Thymus (tissue), 11 donors: Measurements from ENCODE around the gene NKX1-1. TPM values are rescaled to one million over a fixed set of nuclear protein-coding genes. Genes with fewer than 3 reads are reported as not detected.

Source experiments
- DNase-seq, 9 donors: peaks; one replicate each; pipeline ENCODE4 v3.0.0-alpha.2; 2013; ENCODE audit warnings: low spot score in 9 of 9, low read depth in 6 of 9, missing footprints in 1 of 9
- H3K27ac ChIP-seq, 2 donors: one replicate each; pipeline ENCODE4 v1.5.1; 2013; ENCODE audit warnings: control low read depth in 1 of 2, low read depth in 1 of 2, low read length in 1 of 2, mild to moderate bottlenecking in 1 of 2, moderate library complexity in 1 of 2
- H3K27me3 ChIP-seq, 2 donors: one replicate each; pipeline ENCODE4 v1.5.1; 2013; ENCODE audit warnings: low read length in 1 of 2; ENCODE audit not compliant: control insufficient read depth in 2 of 2, insufficient read depth in 1 of 2
- H3K36me3 ChIP-seq, 2 donors: one replicate each; pipeline ENCODE4 v1.5.1; 2013; ENCODE audit warnings: low read length in 1 of 2, mild to moderate bottlenecking in 1 of 2, moderate library complexity in 1 of 2; ENCODE audit not compliant: control insufficient read depth in 2 of 2, insufficient read depth in 2 of 2
- H3K4me1 ChIP-seq, 2 donors: one replicate each; pipeline ENCODE4 v1.5.1; 2013; ENCODE audit warnings: low read length in 2 of 2; ENCODE audit not compliant: control insufficient read depth in 2 of 2, insufficient read depth in 2 of 2
- H3K4me3 ChIP-seq, 2 donors: one replicate each; pipeline ENCODE4 v1.5.1; 2013; ENCODE audit warnings: low read length in 2 of 2, control low read depth in 1 of 2, mild to moderate bottlenecking in 1 of 2
- H3K9me3 ChIP-seq, 2 donors: one replicate each; pipeline ENCODE4 v1.5.1; 2013; ENCODE audit warnings: low read length in 1 of 2, mild to moderate bottlenecking in 1 of 2; ENCODE audit not compliant: control insufficient read depth in 2 of 2, insufficient read depth in 1 of 2
- WGBS: extraction: QIAGEN DNeasy Blood & Tissue Kit; methylation state at CpG from one replicate; pipeline ENCODE4 v1.1.7; 2013; 5-methylcytosine and 5-hydroxymethylcytosine counted together
- polyA plus RNA-seq: library from polyadenylated mRNA; stranded (reverse); fragments of 200-250 nt; gene quantifications from one replicate; pipeline ENCODE4 v1.2.3, GENCODE V29; 2013
- total RNA-seq: library from RNA; stranded (reverse); fragments of 120-200 nt; gene quantifications from one replicate; pipeline ENCODE4 v1.2.4, GENCODE V29; 2013
- donor health status: healthy.

Gene NKX1-1
- total and polyA plus RNA-seq, 2 donors, result 0.05 TPM; not detected in 1

- Histone ChIP-seq H3K9me3 (peaks cover 3 to 35% of the 10 kb centered on the region in 2 donors), H3K36me3 (no peaks in the 10 kb centered on the region), H3K27me3 (peaks cover 71 to 93% of the 10 kb centered on the region in 2 donors), H3K4me1 (no peaks in the 10 kb centered on the region), H3K27ac (no peak overlapping the region), H3K4me3 (no peak overlapping the region)
- whole genome bisulfite sequencing, result 14% methylated on average over 50 of the region's 50 CpGs
- DNase-seq, result no peak
These were observed 877 bp upstream of the NKX1-1 start for GRCh38 chr4:1406981-1407656.

GRCh38 chr4:1405636-1406393, 427 bp downstream of the NKX1-1 start:
- Histone ChIP-seq H3K36me3 (no peaks in the 10 kb centered on the region), H3K4me3 (no peak overlapping the region), H3K4me1 (no peaks in the 10 kb centered on the region), H3K9me3 (peaks cover 3 to 35% of the 10 kb centered on the region in 2 donors), H3K27ac (no peak overlapping the region), H3K27me3 (peaks cover 80 to 93% of the 10 kb centered on the region in 2 donors)
- WGBS, result 19% methylated on average over 90 of the region's 90 CpGs
- no peak for DNase-seq

DNA sequence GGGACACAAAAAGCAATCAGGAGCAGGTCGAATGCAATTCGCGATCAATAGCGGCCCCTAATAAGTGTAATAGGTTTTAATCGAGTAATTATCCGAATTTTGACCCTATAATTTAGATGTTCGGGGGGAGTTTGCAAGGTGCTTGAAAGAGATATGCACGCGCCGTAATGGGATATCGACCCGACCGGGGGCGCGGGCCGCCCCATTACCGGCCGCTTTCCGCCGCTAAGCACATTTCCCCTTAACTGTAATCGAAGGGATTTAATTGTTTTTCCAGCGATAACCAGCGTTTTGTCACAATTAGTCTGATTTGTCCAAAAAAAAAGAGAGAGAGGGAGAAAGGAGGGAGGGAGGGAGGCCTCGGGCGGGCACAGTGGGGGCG, 997 bp downstream of the NKX1-1 start:
- WGBS, result 14% methylated on average over 26 of the region's 26 CpGs
- H3K27ac ChIP-seq, result no peak overlapping the region
- H3K9me3 ChIP-seq, result peaks cover 9 to 37% of the 10 kb centered on the region in 2 donors
- DNase-seq, result no peak
- H3K27me3 ChIP-seq, result peaks cover 81 to 93% of the 10 kb centered on the region in 2 donors
- H3K36me3 ChIP-seq, result no peaks in the 10 kb centered on the region
- no peak overlapping the region for H3K4me3 ChIP-seq
- no peaks in the 10 kb centered on the region for H3K4me1 ChIP-seq

GRCh38 chr4:1404573-1405253, 1.5 kb downstream of the NKX1-1 start:
- Histone ChIP-seq H3K36me3 (no peaks in the 10 kb centered on the region), H3K4me1 (no peaks in the 10 kb centered on the region)

DNA sequence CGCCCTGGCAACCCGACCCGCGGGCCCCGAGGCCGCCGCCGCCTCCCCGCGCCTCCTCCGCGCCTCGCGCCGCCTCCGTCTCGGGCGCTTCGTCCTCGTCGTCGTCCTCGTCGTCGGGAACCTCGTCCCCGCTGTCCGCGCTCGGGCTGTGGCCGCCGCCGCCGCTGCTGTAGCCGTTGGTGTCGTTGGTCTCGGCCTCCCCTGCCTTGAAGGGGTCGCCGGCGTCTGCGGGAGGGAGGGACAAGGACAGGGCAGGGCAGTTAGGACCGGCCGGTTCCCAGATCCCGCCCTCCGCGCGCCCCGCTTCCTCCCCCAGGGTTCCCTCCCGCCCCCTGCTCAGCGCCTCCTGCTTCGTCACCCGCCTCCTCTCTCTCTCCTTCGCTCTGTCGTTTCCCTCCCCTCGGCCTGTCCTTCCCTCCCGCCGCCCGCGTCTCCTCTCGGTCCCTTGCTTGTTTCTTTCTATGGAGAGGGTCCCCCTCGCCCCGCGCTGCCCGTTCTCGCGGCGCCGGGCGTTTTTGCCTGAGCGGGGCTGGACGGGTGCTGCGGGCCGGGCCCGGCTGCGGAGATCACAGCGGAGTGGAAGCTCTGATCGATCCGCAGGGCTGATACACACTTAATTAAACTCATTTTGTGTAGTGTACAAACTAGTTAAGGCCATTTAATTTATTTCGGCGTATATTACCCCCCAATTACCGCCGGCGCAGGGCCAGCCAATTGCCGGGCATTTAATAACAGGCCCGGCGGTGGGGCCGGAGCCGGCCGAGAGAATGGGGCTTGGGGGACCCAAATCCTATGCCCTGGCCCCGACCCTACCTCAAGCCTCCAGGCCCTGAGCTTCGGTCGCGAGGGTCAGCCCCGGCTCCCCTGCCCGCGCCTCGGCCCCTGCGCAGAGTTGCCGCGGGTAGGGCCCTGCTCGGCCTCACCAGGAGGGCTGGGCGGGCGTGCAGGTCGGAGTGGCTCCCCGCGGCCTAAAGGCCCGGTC, 2.4 kb downstream of the NKX1-1 start:
- WGBS, result 10% methylated on average over 107 of the region's 107 CpGs
- H3K9me3 ChIP-seq, result peaks cover 23 to 41% of the 10 kb centered on the region in 2 donors
- H3K27ac ChIP-seq, result no peak overlapping the region
- no peaks in the 10 kb centered on the region for H3K4me1 ChIP-seq
- H3K36me3 ChIP-seq, result no peaks in the 10 kb centered on the region
- DNase-seq, result no peak
- H3K27me3 ChIP-seq, result peaks cover 77 to 89% of the 10 kb centered on the region in 2 donors
- H3K4me3 ChIP-seq, result no peak overlapping the region

More at GRCh38 chr4:1404573-1405253, 1.5 kb downstream of the NKX1-1 start:
- peaks cover 81 to 93% of the 10 kb centered on the region in 2 donors for H3K27me3 ChIP-seq
- no peak overlapping the region for H3K4me3 ChIP-seq
- H3K27ac ChIP-seq, result no peak overlapping the region
- DNase-seq, result no peak
- H3K9me3 ChIP-seq, result peaks cover 14 to 37% of the 10 kb centered on the region in 2 donors
- WGBS, result 18% methylated on average over 54 of the region's 54 CpGs

- no peak overlapping the region for H3K27ac ChIP-seq
- peaks cover 71 to 85% of the 10 kb centered on the region in 2 donors for H3K27me3 ChIP-seq
- no peaks in the 10 kb centered on the region for H3K36me3 ChIP-seq
- peaks cover 26 to 43% of the 10 kb centered on the region in 2 donors for H3K9me3 ChIP-seq
- H3K4me1 ChIP-seq, result no peaks in the 10 kb centered on the region
- no peak for DNase-seq
- 11% methylated on average over 58 of the region's 58 CpGs for WGBS
- no peak overlapping the region for H3K4me3 ChIP-seq
These were observed 3.1 kb downstream of the NKX1-1 start for GRCh38 chr4:1403177-1403583.

DNA sequence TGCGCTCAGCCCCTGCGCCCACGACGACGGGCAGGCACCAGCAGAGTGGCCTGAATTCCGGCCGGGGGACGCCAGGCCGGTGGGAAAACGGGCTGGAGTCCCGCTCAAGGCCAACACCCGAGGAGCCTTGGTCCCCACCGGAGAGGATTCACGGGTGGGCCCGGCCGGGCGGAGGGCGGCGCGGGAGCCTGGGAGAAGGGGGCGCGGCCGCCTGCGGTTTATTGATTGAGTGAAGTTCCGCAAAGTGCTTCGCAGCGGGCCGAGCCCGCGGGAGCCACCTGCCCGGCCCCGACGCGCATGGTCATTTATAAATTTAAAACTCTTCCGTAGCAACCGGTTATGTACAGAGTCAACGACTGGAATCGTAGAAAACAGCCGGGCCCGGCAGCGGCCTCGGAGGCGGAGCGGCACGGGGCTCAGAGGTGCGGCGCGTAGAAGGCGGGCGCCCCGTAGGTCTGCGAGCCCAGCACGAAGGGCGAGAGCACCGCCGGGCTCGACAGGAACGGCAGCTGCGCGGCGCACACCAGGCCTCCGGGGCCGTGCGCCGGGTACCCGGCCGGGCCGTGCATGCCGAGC, 3.6 kb downstream of the NKX1-1 start:
- Histone ChIP-seq H3K27me3 (peaks cover 65 to 79% of the 10 kb centered on the region in 2 donors), H3K36me3 (no peaks in the 10 kb centered on the region), H3K9me3 (peaks cover 25 to 43% of the 10 kb centered on the region in 2 donors), H3K4me3 (no peak overlapping the region), H3K4me1 (no peaks in the 10 kb centered on the region), H3K27ac (no peak overlapping the region)
- no peak for DNase-seq
- 9% methylated on average over 69 of the region's 69 CpGs for WGBS

GRCh38 chr4:1402021-1402515, 4.2 kb downstream of the NKX1-1 start:
- DNase-seq, result no peak
- H3K27me3 ChIP-seq, result peaks cover 60 to 73% of the 10 kb centered on the region in 2 donors
- H3K4me1 ChIP-seq, result no peaks in the 10 kb centered on the region
- no peak overlapping the region for H3K27ac ChIP-seq
- no peak overlapping the region for H3K4me3 ChIP-seq
- no peaks in the 10 kb centered on the region for H3K36me3 ChIP-seq
- 16% methylated on average over 24 of the region's 24 CpGs for WGBS
- peaks cover 28 to 44% of the 10 kb centered on the region in 2 donors for H3K9me3 ChIP-seq
